ENCODE measurements around the gene ZSWIM8.

ZSWIM8 gene

DNA sequence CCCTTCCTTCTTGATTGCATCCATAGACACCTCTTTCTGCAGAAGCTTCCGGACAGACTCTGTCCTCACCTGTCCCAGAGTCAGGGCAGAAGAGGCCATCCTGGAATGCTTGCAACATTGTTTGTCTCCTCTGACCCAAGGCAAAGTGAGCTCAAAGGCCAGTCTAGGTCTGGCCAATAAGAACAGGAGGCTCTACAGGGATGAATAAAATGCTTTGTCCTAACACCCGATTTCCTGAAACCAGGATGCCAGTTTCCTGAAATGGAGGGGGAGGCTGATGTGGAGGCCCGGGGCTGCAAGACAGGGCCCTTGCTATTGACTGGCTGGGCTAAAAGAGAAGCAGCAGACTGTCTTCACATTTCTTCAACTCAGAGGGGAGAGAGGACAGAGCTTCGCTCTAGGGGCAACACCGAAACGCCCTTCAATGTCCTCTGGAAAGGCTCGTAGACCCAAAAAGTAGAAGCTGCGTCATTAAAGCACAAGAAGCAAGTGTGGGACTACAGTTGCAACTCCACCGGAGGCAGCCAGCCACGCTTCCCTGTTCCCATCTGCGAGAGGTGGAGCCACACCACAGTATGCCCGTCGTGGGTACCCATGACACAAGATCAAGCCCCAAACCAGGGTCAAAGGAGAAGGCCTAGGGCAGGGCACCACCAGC is 55.1 kb downstream of the ZSWIM8 start:
- Histone ChIP-seq H3K4me1 (peaks cover 0 to 7% (median 3%) of the 10 kb centered on the region in 4 donors), H3K4me3 (no peak overlapping the region), H3K36me3 (peaks cover 84 to 98% (median 98%) of the 10 kb centered on the region in 3 donors), H3K27ac (no peak overlapping the region), H3K27me3 (no peaks in the 10 kb centered on the region), H3K9me3 (no peaks in the 10 kb centered on the region)
- intact Hi-C loops (cut with DNase I; ENCODE audit: low total_unique reads), result no loop called here
- DNase-seq, result no peak
- TF ChIP-seq, protein P1, sequence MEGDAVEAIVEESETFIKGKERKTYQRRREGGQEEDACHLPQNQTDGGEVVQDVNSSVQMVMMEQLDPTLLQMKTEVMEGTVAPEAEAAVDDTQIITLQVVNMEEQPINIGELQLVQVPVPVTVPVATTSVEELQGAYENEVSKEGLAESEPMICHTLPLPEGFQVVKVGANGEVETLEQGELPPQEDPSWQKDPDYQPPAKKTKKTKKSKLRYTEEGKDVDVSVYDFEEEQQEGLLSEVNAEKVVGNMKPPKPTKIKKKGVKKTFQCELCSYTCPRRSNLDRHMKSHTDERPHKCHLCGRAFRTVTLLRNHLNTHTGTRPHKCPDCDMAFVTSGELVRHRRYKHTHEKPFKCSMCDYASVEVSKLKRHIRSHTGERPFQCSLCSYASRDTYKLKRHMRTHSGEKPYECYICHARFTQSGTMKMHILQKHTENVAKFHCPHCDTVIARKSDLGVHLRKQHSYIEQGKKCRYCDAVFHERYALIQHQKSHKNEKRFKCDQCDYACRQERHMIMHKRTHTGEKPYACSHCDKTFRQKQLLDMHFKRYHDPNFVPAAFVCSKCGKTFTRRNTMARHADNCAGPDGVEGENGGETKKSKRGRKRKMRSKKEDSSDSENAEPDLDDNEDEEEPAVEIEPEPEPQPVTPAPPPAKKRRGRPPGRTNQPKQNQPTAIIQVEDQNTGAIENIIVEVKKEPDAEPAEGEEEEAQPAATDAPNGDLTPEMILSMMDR (IDR thresholded peaks at IDR 0.05), result no peak

DNA sequence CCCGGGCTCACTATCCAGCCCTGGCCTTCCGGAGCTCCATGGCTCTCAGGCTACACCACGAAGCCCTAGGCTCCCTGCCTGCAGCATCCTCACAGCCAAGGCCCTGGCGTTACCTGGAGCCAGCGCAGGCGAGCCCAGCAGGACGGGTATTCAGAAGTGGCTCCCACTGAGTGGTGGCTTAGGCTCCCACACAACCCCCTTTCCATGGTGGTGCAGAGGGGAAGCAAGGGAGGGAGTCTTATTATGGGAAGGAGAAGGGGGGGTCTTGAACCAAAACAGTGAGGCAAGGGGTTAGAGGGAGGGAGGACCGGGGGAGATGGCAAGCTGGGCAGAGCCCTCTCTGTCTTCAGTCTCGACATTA is 55.6 kb downstream of the ZSWIM8 start:
- TF ChIP-seq, protein P1 (IDR thresholded peaks at IDR 0.05), result no peak
- H3K27ac ChIP-seq, result no peak overlapping the region
- H3K4me3 ChIP-seq, result no peak overlapping the region
- no peaks in the 10 kb centered on the region for H3K27me3 ChIP-seq
- H3K9me3 ChIP-seq, result no peaks in the 10 kb centered on the region
- peaks cover 0 to 7% (median 3%) of the 10 kb centered on the region in 4 donors for H3K4me1 ChIP-seq
- intact Hi-C loops (cut with DNase I; ENCODE audit: low total_unique reads), result no loop called here
- DNase-seq, result no peak
- peaks cover 80 to 98% (median 97%) of the 10 kb centered on the region in 3 donors for H3K36me3 ChIP-seq

DNA sequence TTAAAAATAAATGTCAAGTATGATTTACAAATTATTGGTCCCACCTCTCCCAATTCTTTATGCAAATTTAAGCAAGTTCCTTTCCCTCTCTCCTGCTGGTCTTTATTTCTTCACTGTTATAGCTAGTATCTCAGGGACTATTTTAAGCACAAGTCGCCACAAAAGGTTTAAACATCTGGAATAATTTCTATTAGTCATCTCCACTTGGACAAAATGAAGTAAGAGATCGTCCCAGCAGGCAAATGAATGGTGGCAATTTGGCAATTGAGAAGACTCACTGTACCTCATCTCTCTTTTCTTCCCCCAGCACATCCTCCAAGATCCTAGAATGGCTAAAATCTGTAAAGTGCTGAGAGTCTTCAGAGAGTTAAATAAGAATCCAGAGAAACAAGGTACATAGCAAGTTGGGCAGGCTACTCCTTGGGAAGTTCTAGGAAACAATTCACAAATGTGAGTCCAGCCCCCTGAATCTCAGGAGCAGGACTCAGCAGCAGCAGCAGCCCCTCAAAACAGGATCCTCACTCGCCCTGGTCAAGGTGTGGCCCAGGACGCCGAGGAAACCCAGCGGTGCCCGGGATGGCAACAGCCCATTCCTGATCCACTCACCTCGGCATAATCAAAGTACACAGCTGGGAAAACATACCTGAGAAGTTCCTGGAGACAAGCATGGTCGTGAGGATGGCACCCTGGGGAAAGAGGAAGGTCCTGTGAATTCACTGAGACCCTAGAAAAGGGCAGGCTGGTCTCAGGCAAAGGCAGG is 56.3 kb downstream of the ZSWIM8 start:
- intact Hi-C loops (cut with DNase I; ENCODE audit: low total_unique reads), result no loop called here
- no peaks in the 10 kb centered on the region for H3K27me3 ChIP-seq
- peaks cover 0 to 7% (median 3%) of the 10 kb centered on the region in 4 donors for H3K4me1 ChIP-seq
- peaks cover 80 to 98% (median 97%) of the 10 kb centered on the region in 3 donors for H3K36me3 ChIP-seq
- no peak for DNase-seq
- no peak overlapping the region for H3K27ac ChIP-seq
- no peaks in the 10 kb centered on the region for H3K9me3 ChIP-seq
- TF ChIP-seq, protein P1 (IDR thresholded peaks at IDR 0.05), result no peak
- no peak overlapping the region for H3K4me3 ChIP-seq

DNA sequence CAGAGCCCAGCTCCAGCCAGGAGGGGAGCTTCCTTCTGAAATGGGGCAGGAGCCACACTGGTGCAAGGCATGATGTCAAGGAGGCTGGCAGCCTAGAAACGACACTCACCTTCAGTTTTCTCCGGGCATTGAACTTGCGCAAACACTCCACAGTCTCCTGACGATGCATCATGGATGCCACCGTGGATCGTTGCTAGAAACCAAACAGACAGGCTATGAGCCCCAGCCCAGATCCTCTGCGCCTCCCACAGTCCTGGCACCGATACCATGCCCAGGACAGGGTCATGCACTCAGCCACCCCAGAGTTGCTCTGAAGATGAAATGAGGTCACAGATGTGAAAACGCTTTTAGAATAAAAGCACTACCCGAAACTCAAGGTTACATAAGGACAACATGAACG is 56.9 kb downstream of the ZSWIM8 start:
- no peak for DNase-seq
- TF ChIP-seq, protein P1 (IDR thresholded peaks at IDR 0.05), result no peak
- intact Hi-C loops (cut with DNase I; ENCODE audit: low total_unique reads), result no loop called here
- H3K27ac ChIP-seq, result no peak overlapping the region
- H3K4me3 ChIP-seq, result no peak overlapping the region
- no peaks in the 10 kb centered on the region for H3K27me3 ChIP-seq
- H3K4me1 ChIP-seq, result peaks cover 0 to 7% (median 2%) of the 10 kb centered on the region in 4 donors
- peaks cover 80 to 98% (median 97%) of the 10 kb centered on the region in 3 donors for H3K36me3 ChIP-seq
- H3K9me3 ChIP-seq, result no peaks in the 10 kb centered on the region

DNA sequence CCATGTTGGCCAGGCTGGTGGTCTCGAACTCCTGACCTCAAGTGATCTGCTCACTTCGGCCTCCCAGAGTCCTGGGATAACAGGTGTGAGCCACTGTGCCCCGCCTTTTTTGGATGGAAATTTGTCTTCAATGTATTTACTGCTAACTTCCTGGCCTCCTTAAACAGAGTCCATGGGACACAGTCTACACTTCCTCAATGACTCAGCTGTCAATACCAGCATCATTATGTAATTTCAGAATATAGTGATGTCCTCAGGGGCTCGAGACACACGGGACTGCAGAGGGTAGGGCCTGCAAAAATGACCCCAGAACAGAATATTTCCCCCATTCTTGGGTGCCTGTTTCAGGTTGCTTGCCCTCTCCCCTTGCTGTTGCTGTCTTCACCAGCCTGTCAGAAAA is 57.9 kb downstream of the ZSWIM8 start:
- Histone ChIP-seq H3K36me3 (peaks cover 80 to 98% (median 97%) of the 10 kb centered on the region in 3 donors), H3K4me1 (no peaks in the 10 kb centered on the region), H3K9me3 (no peaks in the 10 kb centered on the region), H3K27ac (no peak overlapping the region), H3K27me3 (no peaks in the 10 kb centered on the region), H3K4me3 (no peak overlapping the region)
- no peak for DNase-seq
- TF ChIP-seq, protein P1 (IDR thresholded peaks at IDR 0.05), result no peak
- intact Hi-C loops (cut with DNase I; ENCODE audit: low total_unique reads), result no loop called here

All from tibial artery (tissue), 4 donors.